Activated T-cell treated with anti-CD3 and anti-CD28 coated beads, Interleukin-2, amount 50 U/mL, for 72 hours (primary cell): Measurements from ENCODE around the gene SP100. TPM values are rescaled to one million over a fixed set of nuclear protein-coding genes. Genes with fewer than 3 reads are reported as not detected.
A peak's percentile ranks its signal among the peaks of the same experiment; 100 is the strongest.

Experiments used
- ATAC-seq, 2 donors: fragments of 150-1000 bp; cut with Tn5 transposase; replicated peaks in 1 of 2; 2 replicates each; pipeline ENCODE4 v1.10.0; 2021; ENCODE audit warnings: moderate library complexity in 2 of 2, mild to moderate bottlenecking in 1 of 2
- DNase-seq, 2 donors: peaks; one replicate each; pipeline ENCODE4 v3.0.0; 2021 to 2022; ENCODE audit warnings: mixed read lengths in 1 of 2
- H3K27ac Mint-ChIP-seq: one replicate; pipeline ENCODE4 v1.8.0; 2022; ENCODE audit warnings: mild to moderate bottlenecking, moderate library complexity, mixed read lengths
- H3K27me3 Mint-ChIP-seq: one replicate; pipeline ENCODE4 v1.8.0; 2022; ENCODE audit warnings: low read depth, mixed read lengths
- H3K36me3 Mint-ChIP-seq, 2 donors: one replicate each; pipeline ENCODE4 v1.8.0; 2022; ENCODE audit warnings: mixed read lengths in 2 of 2, mild to moderate bottlenecking in 1 of 2; ENCODE audit not compliant: insufficient read depth in 2 of 2
- H3K4me1 Mint-ChIP-seq: one replicate; pipeline ENCODE4 v1.8.0; 2022; ENCODE audit warnings: low read depth, mixed read lengths
- H3K4me3 Mint-ChIP-seq, 2 donors: one replicate each; pipeline ENCODE4 v1.8.0; 2022; ENCODE audit warnings: mild to moderate bottlenecking in 2 of 2, mixed read lengths in 2 of 2, moderate library complexity in 2 of 2
- H3K9me3 Mint-ChIP-seq, 2 donors: one replicate each; pipeline ENCODE4 v1.8.0; 2022; ENCODE audit warnings: mixed read lengths in 2 of 2
- total RNA-seq, 2 donors: library from RNA; stranded (reverse); gene quantifications; one replicate each; pipeline ENCODE4 v1.2.3, GENCODE V29; 2022

SP100 gene
- total RNA-seq, 2 donors from 2014 or later, result 156 to 217 TPM

GRCh38 chr2:230410263-230410662, 5.7 kb upstream of the SP100 start:
- DNase-seq, result no peak
- Mint-ChIP-seq H3K36me3 (peaks cover 0 to 4% of the 10 kb centered on the region in 2 donors), H3K27me3 (no peaks in the 10 kb centered on the region), H3K9me3 (peaks cover 0 to 2% of the 10 kb centered on the region in 2 donors), H3K27ac (no peak overlapping the region), H3K4me1 (peaks cover 54% of the 10 kb centered on the region), H3K4me3 (peak overlapping the region; percentile 88 to 97)
- ATAC-seq, result no peak

- Mint-ChIP-seq H3K9me3 (peaks cover 0 to 2% of the 10 kb centered on the region in 2 donors), H3K4me3 (peak overlapping the region; percentile 88 to 97), H3K36me3 (peaks cover 0 to 4% of the 10 kb centered on the region in 2 donors), H3K27me3 (no peaks in the 10 kb centered on the region), H3K4me1 (peaks cover 61% of the 10 kb centered on the region), H3K27ac (peak overlapping the region; percentile 94)
- ATAC-seq (no peak), DNase-seq (no peak)
Measured at GRCh38 chr2:230410861-230411569, 5.0 kb upstream of the SP100 start.

GRCh38 chr2:230411570-230412370, 4.2 kb upstream of the SP100 start:
- Mint-ChIP-seq H3K27ac (peak overlapping the region; percentile 94), H3K4me1 (peaks cover 61% of the 10 kb centered on the region), H3K27me3 (no peaks in the 10 kb centered on the region), H3K9me3 (peaks cover 0 to 2% of the 10 kb centered on the region in 2 donors), H3K4me3 (peak overlapping the region; percentile 88 to 97), H3K36me3 (peaks cover 2 to 7% of the 10 kb centered on the region in 2 donors)
- ATAC-seq, result peak; percentile 73 to 78
- peak; percentile 75 to 81 for DNase-seq

- H3K36me3 Mint-ChIP-seq, result peaks cover 2 to 4% of the 10 kb centered on the region in 2 donors
- H3K27me3 Mint-ChIP-seq, result no peaks in the 10 kb centered on the region
- DNase-seq (no peak), ATAC-seq (no peak)
- peak overlapping the region; percentile 88 to 97 for H3K4me3 Mint-ChIP-seq
- peaks cover 0 to 2% of the 10 kb centered on the region in 2 donors for H3K9me3 Mint-ChIP-seq
- peaks cover 62% of the 10 kb centered on the region for H3K4me1 Mint-ChIP-seq
- H3K27ac Mint-ChIP-seq, result peak overlapping the region; percentile 82
Measured at GRCh38 chr2:230412371-230412711, 3.7 kb upstream of the SP100 start.

GRCh38 chr2:230412846-230413245, 3.2 kb upstream of the SP100 start:
- Mint-ChIP-seq H3K27ac (peak overlapping the region; percentile 89), H3K9me3 (no peaks in the 10 kb centered on the region), H3K4me1 (peaks cover 67% of the 10 kb centered on the region), H3K27me3 (no peaks in the 10 kb centered on the region), H3K4me3 (peak overlapping the region; percentile 88 to 97), H3K36me3 (peaks cover 4 to 7% of the 10 kb centered on the region in 2 donors)
- ATAC-seq, result no peak
- no peak for DNase-seq

- Mint-ChIP-seq H3K4me3 (peak overlapping the region; percentile 88 to 97), H3K9me3 (no peaks in the 10 kb centered on the region), H3K27ac (peak overlapping the region; percentile 89), H3K36me3 (peaks cover 6 to 12% of the 10 kb centered on the region in 2 donors), H3K4me1 (peaks cover 67% of the 10 kb centered on the region), H3K27me3 (no peaks in the 10 kb centered on the region)
- DNase-seq (no peak), ATAC-seq (no peak)
Measured at GRCh38 chr2:230413479-230413878, 2.5 kb upstream of the SP100 start.

GRCh38 chr2:230414302-230414701, 1.7 kb upstream of the SP100 start:
- H3K9me3 Mint-ChIP-seq, result no peaks in the 10 kb centered on the region
- H3K27ac Mint-ChIP-seq, result peak overlapping the region; percentile 89
- no peak for DNase-seq
- peaks cover 9 to 20% of the 10 kb centered on the region in 2 donors for H3K36me3 Mint-ChIP-seq
- ATAC-seq, result no peak
- no peaks in the 10 kb centered on the region for H3K27me3 Mint-ChIP-seq
- peaks cover 73% of the 10 kb centered on the region for H3K4me1 Mint-ChIP-seq
- H3K4me3 Mint-ChIP-seq, result peak overlapping the region; percentile 88 to 95

GRCh38 chr2:230417436-230417835, 1.4 kb downstream of the SP100 start:
- Mint-ChIP-seq H3K9me3 (no peaks in the 10 kb centered on the region), H3K4me1 (peaks cover 85% of the 10 kb centered on the region), H3K4me3 (peak overlapping the region; percentile 95 to 96), H3K27me3 (no peaks in the 10 kb centered on the region), H3K36me3 (peaks cover 24 to 34% of the 10 kb centered on the region in 2 donors), H3K27ac (peak overlapping the region; percentile 97)
- DNase-seq (no peak), ATAC-seq (no peak)

GRCh38 chr2:230418341-230419016, 2.5 kb downstream of the SP100 start:
- Mint-ChIP-seq H3K4me3 (peak overlapping the region; percentile 95 to 96), H3K9me3 (no peaks in the 10 kb centered on the region), H3K4me1 (peaks cover 84% of the 10 kb centered on the region), H3K27ac (peak overlapping the region; percentile 96), H3K36me3 (peaks cover 25 to 37% of the 10 kb centered on the region in 2 donors), H3K27me3 (no peaks in the 10 kb centered on the region)
- no peak for ATAC-seq
- DNase-seq, result no peak

- Mint-ChIP-seq H3K27ac (peak overlapping the region; percentile 96), H3K36me3 (peaks cover 32 to 44% of the 10 kb centered on the region in 2 donors), H3K27me3 (no peaks in the 10 kb centered on the region), H3K4me1 (peaks cover 84% of the 10 kb centered on the region), H3K9me3 (no peaks in the 10 kb centered on the region), H3K4me3 (peak overlapping the region; percentile 95 to 96)
- no peak for ATAC-seq
- DNase-seq, result no peak
Measured at GRCh38 chr2:230419181-230419580, 3.2 kb downstream of the SP100 start.

- Mint-ChIP-seq H3K9me3 (no peaks in the 10 kb centered on the region), H3K4me3 (peak overlapping the region in 1 of 2 donors; percentile 62), H3K27me3 (no peaks in the 10 kb centered on the region), H3K36me3 (peaks cover 33 to 45% of the 10 kb centered on the region in 2 donors), H3K4me1 (peaks cover 96% of the 10 kb centered on the region), H3K27ac (peak overlapping the region; percentile 81)
- DNase-seq, result no peak
- no peak for ATAC-seq
Measured at GRCh38 chr2:230422149-230422548, 6.1 kb downstream of the SP100 start.

- Mint-ChIP-seq H3K27me3 (no peaks in the 10 kb centered on the region), H3K9me3 (peaks cover 1 to 2% of the 10 kb centered on the region in 2 donors), H3K4me1 (peaks cover 85% of the 10 kb centered on the region), H3K36me3 (peaks cover 31 to 43% of the 10 kb centered on the region in 2 donors), H3K4me3 (peak overlapping the region; percentile 50 to 68), H3K27ac (peak overlapping the region; percentile 76)
- no peak for DNase-seq
- no peak for ATAC-seq
Measured at GRCh38 chr2:230423851-230424458, 8.0 kb downstream of the SP100 start.
